HG03060 (cell line): ENCODE results near the gene AUTS2.
A peak's percentile ranks its signal among the peaks of the same experiment; 100 is the strongest.

ENCODE experiments used
- ATAC-seq: cut with Tn5 transposase; IDR thresholded peaks from one replicate; pipeline ENCODE4 v1.9.1; 2021; ENCODE audit warnings: low read depth, moderate number of reproducible peaks; ENCODE audit not compliant: unreplicated experiment

Gene AUTS2

DNA sequence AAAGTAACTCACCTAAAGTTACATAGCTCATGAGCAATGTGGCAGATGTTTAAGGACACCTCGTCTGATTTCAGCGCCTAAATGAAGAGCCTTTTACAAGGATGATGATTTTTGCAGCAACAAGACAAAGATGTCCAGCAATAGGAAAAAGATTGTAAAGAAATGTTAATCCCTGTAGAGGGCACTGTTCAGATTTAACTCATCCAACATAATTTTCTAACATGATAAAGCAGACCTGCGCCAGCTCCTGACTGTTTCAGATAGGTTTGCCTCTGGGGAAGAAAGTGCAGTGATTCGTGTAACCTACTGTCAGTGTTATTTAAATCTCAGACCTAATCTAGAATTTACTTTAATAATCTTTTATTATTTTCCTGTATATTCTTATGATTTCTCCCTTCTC, 595.2 kb downstream of the AUTS2 start:
- no peak for ATAC-seq

DNA sequence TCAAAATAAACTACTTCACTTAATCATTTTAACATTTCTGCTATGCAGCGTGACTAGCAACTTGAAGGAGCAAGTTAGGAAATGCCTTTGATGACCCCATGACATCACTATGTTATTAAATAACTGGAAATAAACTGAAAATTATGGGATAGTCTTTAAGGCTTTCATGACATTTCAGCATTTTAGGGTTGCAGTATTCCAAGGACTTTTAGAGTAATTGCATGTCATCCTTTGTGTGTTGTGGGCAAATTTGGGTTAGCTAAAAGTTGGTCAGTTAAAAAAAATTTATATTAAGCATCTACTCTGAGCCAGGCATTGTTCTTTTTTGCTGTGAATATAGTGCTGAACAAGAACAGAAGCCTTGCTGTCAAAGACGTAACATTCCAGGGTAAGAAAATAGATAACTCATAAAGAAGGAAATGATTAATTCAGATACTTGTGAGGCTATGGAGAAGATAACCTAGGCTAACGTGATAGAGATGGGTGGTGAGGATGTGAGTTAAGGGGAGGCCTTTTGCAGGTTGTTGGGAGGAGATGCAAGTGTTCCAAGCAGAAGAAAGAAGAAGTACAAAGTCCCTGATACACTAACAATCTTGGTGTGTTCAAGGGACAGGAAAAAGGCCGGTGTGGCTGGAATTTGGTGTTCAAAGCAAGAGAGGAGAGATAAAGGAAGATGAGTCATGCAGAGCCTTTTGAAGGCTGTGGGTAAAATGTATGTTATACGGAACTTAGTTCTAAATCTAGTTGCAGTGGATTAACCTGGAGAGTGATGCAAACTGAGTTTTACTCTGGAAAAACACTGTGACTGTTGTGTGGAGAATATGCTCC, 610.2 kb downstream of the AUTS2 start:
- no peak for ATAC-seq

DNA sequence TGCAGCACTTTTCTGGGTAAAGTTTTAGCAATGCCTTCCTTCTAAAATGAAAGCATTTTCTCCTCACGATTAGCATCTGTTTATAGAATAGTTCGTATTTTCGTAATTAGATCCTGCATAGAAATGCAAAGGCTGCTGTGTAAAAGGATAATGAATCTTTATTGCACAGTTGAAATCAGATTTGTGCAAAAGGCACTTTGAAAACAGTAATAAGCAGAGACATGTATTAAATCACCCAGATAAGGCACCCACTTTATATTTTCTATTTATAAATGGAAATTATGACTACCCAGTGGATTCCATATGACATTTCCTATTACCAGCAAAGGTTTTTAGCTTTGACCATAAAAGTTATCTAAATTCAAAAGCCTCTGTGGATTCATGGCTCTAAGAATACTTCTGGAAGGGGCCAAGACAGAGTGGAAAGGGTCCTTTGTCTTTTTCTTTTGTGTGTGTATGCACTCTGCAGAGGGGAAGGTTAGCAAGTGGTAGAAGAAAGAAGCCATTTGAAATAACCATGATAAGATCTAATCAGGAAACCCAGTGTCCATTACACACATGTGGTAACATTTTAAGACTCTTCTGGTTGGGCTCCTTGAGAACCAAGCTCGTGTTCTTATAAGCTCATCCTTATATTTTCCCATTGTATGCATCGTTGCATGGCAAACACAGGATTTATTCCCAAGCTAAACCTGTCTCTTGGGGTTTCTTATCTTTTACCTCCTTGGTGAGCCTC, 612.1 kb downstream of the AUTS2 start:
- ATAC-seq, result no peak

DNA sequence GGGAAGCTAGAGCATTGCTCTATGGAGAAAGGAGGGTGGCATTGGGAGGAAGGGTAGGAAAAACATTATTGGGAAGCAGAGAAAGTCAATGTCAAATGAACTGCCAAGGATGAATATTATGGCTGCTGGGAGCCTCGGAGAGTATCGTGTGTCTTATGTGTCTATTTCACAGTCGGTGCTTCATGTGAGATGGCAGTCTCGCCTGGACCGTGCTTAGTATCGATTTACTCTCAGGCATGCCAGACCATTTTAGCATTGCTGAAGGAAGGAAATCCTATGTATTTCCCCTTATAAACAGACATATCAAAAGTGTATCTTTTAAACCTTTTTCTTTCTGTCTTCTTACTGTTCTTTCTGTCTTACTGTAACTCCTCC, 612.6 kb downstream of the AUTS2 start:
- ATAC-seq, result no peak

DNA sequence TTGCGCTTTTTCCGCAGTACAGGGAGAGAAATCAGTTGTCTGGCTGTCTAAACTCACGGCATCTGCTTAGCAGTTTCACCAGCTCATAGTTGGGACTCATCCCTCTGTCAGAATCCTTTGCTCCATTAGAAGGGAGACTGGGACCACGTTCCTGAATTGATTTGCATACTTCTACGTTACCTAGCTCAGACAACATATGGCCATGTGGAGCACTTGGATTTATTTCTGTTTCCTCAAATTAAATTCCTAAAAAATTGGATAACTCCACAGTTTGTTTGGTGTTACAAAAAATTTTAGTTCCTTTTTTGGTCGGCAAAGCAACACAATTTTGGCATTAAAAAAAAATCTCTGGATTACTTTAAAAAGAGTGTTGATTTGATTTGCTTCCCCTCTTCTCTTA, 614.0 kb downstream of the AUTS2 start:
- no peak for ATAC-seq

DNA sequence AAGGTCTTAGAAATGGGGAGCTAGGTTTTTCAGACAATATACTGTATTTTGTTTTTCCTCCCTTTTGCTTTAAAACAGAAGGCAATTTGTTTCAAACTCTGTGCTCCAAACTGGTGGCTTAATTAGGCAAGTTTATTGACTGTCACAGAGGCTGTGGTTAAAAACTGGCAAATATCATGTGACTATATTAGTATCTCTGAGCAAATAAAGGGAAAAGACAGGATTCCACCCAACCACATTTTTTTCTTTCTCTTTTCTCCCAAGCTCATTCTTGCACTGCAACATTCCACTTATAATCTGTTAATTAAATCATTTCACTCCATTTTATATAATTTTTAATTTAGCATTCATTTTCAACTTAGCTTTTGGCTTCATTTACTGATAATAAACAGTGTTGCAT, 615.8 kb downstream of the AUTS2 start:
- ATAC-seq, result no peak

DNA sequence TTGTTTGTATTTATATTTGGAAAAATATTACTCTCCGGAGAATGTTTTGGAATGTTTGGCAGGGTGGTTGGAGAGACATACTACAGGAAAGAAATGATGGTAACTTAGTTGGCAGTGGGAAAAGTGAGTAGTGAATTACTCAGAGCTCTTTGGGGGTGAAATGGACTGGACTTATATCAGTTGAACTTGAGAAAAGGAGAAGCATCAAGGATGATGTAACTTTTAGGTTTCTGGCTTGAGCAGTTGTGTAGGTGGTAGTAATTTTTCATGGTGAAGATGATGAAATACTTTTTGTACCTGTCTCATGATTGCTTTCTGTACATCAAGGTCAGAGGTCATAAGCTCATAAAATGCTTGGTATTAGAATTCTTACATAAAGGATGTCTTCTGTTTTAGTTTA, 617.2 kb downstream of the AUTS2 start:
- ATAC-seq, result no peak

DNA sequence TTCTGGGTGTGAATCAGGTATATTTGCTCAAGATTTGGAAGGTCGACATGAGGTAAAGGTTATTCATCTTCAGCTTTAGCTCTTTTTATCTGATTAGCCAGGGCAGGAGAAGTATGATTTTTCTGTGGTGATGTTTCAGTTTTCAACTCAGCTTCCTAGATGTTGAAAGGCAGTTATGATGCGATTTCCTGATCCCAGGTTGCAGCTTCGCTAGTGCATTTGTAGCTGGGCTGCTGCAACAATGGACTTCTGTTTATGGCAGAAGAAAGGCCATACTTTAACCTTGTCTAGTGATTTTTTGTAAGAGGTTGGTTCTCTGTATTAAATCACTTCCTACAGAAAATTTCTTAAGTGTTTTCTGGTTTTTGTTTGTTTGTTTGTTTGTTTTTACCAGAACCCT, 619.3 kb downstream of the AUTS2 start:
- no peak for ATAC-seq

DNA sequence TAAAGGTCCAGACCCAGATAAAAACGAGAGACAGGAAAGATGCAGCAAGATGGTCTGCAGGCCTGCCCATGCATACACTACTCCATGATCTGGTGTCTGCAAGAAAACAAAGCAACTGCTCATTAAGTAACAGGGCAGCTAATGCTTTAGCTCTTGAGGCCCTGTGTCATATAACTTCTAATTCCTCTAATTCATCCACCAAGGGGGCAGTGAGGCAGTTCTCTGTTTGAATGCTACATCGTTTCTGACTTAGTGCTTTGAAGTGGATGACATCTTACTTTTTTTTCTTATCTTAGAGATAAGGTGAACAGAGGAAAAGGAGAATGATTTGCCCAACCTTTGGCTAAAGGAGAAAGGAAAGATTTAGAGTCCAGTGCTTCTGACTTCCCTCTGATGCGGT, 619.7 kb downstream of the AUTS2 start:
- ATAC-seq, result no peak

DNA sequence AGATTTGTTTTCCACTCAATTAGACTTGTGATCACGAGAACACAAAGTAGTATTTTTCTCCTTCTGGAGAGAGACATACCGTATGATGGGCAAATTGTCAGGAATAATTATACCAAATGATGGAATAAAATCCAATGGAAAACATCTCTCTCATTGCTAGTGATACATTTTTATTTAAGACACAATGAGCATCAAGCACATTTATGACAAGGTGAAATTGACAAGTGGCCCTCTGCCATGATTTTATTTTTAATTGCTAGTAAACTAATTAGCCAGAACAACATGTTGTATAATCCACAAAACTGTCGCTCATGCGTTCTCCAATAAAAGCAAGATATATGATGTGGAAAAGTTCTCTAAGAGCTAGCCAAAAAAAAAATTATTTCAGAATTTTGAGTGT, 620.8 kb downstream of the AUTS2 start:
- no peak for ATAC-seq

DNA sequence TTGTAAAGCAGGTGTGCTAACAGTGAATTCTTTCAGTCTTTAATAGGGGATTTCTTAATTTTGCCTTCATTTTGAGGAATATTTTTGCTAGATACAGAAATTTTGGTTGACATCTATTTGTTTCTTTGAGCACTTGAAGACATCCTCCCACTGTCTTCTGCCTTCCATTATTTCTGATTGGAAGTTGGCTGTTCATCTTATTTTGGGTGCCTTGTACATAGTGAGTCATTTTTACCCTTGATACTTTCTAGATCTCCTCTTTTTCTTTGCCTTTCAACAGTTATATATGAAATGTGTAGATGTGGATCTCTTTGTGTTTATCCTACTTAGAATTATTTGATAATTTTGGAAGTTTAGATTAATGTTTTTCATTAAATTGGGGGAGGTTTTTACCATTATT, 631.0 kb downstream of the AUTS2 start:
- no peak for ATAC-seq

DNA sequence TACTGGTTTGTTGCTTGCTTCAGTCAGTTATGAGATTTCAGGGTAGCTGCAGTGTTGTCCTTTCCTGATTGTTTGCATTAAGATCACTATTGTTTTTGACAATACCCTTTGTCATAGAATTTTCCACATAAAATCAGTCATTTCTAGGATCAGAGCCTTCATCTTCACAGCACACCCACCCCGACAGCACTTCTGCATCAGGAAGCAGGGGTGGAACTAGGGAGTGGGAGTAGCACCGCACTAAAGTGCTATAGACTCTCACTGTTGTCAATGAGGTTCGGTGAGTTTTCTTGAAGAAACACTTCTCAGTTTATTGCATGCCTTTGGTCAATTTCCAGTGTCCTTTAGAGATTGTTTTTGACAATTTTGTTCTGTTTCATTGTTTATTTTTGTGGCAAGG, 632.5 kb downstream of the AUTS2 start:
- ATAC-seq, result no peak

DNA sequence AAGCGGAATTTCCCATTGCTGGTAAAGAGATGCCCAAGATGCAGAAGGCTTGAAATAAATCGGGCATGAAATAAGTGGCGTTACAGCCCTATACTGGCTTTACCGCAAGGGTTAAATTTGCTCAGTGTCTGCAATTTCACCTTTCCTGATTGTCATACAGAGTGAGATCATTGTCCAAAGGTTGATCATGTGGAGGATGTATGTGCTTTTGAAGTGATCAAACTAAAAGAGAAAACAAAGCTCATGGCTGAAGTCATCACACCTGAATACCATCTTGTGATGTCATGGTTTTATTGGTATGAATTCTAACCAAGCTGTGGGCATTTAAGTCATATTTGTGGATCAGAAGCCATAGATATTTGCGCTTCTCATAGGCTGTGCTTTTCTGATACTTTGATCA, 635.5 kb downstream of the AUTS2 start:
- ATAC-seq, result no peak

DNA sequence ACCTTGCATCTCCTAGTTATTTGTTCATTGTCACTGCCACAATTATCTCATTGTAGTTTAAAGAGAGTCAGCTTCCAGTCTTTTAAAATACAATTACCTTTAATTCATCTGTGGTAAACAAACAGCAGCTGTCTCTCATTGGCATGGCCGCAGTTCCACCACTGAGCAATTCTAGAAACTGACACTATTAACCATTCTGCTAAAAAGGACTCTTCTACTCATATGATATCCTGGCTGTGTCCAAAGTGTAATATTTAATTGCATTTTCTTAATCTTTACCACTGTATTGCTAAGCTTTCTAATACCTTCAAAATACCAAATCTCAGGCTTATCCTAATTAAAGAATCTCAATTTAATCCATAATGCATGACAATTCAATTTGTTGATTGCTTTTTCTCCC, 639.0 kb downstream of the AUTS2 start:
- no peak for ATAC-seq

DNA sequence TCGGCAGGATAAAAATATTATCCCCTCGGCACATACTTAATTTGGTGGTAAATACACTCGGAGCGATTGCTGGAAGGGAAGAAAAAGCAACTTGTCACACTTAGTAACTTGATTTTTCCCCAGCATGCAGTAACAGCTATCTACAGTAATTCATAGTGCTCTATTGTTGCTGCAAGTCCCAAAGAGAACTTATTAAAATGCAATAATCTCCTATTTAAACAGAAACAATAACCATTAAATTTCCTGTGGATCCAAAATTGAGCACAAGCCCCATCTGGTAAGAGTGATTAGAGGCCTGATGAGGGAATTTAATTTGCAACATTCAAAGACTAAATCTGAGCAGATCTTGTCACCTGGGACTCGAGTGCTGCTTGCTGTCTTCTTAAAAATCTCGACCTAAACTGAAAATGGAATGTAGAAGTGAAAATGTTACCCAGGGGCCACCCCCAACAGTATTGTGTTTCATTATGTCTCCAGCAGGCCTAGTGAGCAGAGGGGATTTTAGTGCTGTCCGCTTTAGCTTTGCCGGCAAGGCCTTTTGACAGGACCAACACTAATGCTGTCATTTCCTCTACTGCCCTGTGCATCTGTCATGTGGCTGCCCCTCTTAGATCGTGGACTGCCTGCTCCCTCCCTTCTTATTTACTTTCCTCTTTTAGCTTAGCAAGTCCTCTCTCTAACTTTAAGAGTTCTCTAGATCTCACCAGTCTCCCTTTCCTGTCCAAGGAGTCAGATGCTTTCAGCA, 639.7 kb downstream of the AUTS2 start:
- ATAC-seq, result peak; percentile 99

DNA sequence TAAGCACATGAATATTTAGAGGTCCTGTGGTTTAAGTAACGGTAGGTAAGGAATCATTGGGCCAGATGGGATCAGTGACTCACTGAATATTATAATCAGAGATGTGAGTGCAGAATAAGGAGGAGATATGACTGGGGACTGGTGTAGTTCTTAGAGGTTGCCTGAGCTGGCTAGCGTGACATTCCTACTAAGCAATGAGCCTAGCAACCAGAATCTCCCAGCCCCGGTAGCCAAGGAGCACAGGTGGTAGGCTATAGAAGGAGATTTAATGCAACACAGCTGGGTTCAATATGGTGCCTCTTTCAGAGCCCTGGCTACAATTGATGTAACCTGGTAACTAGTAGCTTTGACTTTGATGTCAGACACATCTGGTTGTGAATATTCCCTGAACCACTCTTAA, 641.6 kb downstream of the AUTS2 start:
- no peak for ATAC-seq

DNA sequence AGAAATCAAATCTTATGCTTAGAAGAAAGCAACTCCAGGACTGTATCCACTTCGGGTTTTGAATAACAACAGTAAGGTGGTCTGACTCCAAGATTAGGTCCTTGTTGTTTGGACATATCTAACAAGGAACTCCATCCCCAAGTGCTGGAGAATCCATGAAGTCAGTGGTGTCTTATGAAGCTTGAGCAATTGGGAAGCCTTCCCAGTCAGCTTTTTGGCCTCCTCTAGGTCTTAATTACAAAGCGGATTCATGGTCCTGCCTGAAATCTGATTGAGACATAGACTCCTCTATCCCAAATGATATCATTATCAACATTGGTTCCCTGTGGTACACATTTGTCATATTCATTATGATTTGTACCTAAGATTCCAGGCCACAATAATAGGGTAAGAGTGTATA, 642.6 kb downstream of the AUTS2 start:
- no peak for ATAC-seq

DNA sequence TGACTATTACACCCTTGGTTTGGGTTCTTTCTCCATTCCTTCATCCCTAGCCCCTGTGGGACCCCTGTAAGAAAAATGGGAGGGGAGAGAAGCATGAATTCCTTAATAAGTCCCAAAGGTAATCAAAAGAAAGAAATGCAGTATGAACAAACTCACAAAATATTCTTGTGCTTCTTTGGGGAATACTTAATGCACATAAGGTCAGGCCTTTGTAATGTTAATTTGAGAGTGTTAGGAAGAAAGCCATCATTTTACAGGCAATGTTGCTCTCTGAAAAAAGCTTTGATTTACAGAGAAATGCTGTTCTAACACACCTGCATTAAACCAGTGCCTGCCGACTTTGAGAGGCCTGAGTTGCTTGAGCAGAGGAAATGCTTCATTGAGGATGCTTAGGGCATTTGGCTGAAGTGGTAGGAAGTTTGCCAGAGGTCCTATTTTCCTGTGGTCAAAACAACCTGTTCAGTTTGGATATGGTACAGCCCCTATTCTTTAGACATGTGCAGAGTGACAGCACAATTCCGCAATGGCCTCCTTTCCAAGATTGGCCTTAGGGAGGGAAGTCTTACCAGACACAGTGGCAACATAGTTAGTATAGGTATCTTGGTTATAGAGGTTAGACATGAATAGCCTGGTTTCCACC, 643.4 kb downstream of the AUTS2 start:
- no peak for ATAC-seq

DNA sequence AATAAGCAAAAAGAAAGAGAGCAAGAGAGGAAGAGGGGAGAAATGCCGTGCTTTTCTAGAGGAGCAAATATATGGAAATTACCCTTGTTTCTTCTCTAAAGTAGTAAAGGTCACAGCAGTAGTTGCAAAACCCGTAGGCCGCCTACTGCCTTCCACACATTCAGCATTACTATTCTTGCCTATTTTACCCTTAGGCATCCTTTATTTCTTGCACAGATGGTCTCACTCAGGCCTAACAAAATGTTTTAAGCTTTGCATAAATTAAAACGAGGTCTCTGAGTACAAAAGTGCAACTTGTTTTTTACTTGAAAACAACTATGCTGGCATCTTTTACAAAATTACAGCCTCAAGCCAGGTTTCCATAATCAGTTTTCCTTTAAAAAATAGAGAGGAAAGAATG, 644.6 kb downstream of the AUTS2 start:
- ATAC-seq, result no peak

DNA sequence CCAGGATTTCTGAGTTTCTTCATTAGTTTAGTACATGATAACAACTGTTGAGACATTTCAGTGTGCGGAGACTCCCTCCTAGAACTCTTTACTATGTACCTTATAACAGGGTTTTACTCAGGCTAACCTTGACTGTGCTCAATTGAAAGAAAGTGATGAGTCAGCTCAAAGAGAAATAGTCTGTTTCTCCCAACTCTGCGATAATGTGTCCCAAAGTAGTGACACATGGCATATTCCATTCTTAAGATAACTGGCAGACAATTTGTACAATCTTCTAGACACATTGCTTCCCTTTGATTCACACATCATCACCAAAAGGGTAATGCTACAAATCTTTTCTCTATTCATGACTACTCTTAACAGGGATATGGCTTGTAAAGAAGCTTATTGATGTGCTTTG, 645.2 kb downstream of the AUTS2 start:
- no peak for ATAC-seq

DNA sequence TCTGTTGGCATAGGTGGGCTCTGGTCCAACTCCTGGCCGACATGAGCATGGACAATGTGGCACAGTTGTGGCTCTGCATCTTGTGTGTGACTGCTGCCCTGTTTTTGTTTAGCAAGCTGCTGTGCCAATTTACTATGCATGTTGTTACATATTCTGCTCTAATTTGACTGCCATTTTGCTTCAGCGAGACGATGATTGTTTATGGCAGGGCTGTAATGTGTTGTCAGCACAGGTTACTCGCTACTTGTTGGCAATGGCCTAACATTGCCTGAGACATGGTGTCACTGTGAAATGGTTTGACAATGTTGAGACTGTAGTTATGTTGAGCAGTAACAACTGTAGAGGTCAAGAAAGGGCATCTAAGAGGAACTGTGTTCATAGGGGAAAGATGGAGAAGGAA, 659.6 kb downstream of the AUTS2 start:
- no peak for ATAC-seq
